GM21423 (cell line): ENCODE measurements around the gene HNRNPC.
"Not testable (repeated sequence)": the region's sequence is repeated elsewhere in the genome, so short reads cannot be mapped to it uniquely, and the experiment has no call there.

Source experiments
- ATAC-seq: cut with Tn5 transposase; IDR thresholded peaks from one replicate; pipeline ENCODE4 v1.9.1; 2021; ENCODE audit warnings: mild to moderate bottlenecking, moderate library complexity; ENCODE audit not compliant: unreplicated experiment

The HNRNPC gene

GRCh38 chr14:21199611-21200560, 69.4 kb downstream of the HNRNPC start:
- ATAC-seq = no peak

GRCh38 chr14:21197418-21198205, 71.6 kb downstream of the HNRNPC start:
- ATAC-seq = no peak

GRCh38 chr14:21194597-21194996, 74.6 kb downstream of the HNRNPC start:
- no peak for ATAC-seq

GRCh38 chr14:21192875-21193535, 76.2 kb downstream of the HNRNPC start:
- no peak for ATAC-seq

- ATAC-seq = peak; percentile 11
These were observed 76.8 kb downstream of the HNRNPC start for GRCh38 chr14:21192447-21192822.

GRCh38 chr14:21191809-21192446, 77.3 kb downstream of the HNRNPC start:
- peak; percentile 83 for ATAC-seq

- ATAC-seq = no peak
These were observed 77.9 kb downstream of the HNRNPC start for GRCh38 chr14:21191261-21191808.

- ATAC-seq = no peak
These were observed 83.8 kb downstream of the HNRNPC start for GRCh38 chr14:21185491-21185890.

- no peak for ATAC-seq
These were observed 85.0 kb downstream of the HNRNPC start for GRCh38 chr14:21184254-21184653.

GRCh38 chr14:21182166-21182565, 87.1 kb downstream of the HNRNPC start:
- no peak for ATAC-seq

GRCh38 chr14:21171128-21171527, 98.1 kb downstream of the HNRNPC start:
- no peak for ATAC-seq

- no peak for ATAC-seq
These were observed 99.7 kb downstream of the HNRNPC start for GRCh38 chr14:21169573-21169972.

GRCh38 chr14:21168055-21168454, 101.2 kb downstream of the HNRNPC start:
- ATAC-seq = no peak

GRCh38 chr14:21165670-21166069, 103.6 kb downstream of the HNRNPC start:
- not testable (repeated sequence) for ATAC-seq

- not testable (repeated sequence) for ATAC-seq
These were observed 104.1 kb downstream of the HNRNPC start for GRCh38 chr14:21165002-21165605.

GRCh38 chr14:21163871-21164291, 105.4 kb downstream of the HNRNPC start:
- no peak for ATAC-seq

- ATAC-seq = no peak
These were observed 107.2 kb downstream of the HNRNPC start for GRCh38 chr14:21162081-21162480.

GRCh38 chr14:21160061-21160610, 109.1 kb downstream of the HNRNPC start:
- ATAC-seq = no peak
